NOMO-1 treated with DMSO at 0.1 percent for 48 hours (cell line): ENCODE data around the gene STAM.

Source experiments
- DNase-seq: peaks from one replicate; lab custom pipeline; 2025; ENCODE audit not compliant: unreplicated experiment; lab: John Stamatoyannopoulos, UW

STAM gene

DNA sequence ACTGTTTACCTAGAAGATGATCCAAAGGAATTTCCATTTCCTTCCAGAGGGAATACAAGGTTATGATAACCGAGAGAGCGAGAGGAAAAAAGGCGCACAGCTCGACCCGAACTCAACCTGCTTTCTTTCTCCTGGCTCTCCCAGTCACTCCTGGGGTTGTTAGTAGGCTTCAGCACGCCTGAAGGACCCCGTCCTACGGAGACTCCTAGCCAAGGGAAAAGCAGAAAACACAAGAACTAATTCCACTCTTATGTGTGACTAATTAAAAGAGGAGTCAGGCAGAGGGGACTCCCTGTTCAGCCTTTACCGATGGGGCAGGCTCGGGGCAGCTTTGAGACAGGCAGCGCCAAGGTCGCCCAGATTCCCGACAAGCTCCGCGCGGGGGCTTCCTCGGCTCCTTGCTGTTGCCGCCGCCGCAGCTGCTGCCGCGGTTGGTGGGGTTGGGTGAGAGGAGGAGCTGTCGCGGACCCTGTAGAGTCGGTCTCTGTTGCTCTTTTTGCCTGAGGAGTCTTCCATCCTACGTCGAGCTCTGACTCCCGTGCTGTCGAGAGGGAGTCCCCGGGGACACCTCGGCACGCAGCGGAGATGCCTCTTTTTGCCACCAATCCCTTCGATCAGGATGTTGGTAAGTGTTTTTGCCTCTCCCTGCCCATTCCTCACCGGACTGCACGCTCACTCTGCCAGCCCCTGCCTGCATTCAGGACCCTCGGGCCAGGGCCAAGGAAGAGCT lies at the start of gene STAM:
Gene STAM, plus strand, starts transcription at position 397 of the 730 bp plus-strand sequence. Its CDS starts 189 bp downstream, at position 586.
- DNase-seq = peak; percentile 92

GRCh38 chr10:17597386-17597785 lies 46.6 kb upstream of the STAM start:
- DNase-seq = no peak

- peak; percentile 64 for DNase-seq
Observed at GRCh38 chr10:17599089-17599488, 44.9 kb upstream of the STAM start.

- no peak for DNase-seq
Observed at GRCh38 chr10:17605936-17606335, 38.0 kb upstream of the STAM start.

DNA sequence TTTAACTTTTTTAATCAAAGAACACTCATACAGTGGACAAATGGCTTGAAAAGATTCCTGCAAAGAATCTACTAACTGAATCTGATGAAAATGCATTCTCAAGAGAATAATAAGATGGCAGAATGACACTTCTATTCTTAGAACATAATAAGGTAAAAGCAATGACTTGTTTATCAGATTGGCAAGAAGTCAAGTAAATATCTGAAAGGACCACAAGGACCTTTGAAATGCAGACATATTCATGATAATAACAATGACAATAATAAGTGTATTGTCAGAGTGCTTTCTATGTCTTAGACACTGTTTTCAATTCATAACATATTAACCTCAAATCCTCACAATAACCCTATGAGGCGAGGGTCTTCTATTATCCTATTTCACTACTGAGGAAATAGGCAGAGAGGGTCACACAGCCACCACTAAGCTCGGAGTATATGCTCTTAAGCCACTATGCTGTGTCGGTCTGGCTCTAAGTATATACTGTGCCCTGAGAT lies 37.4 kb upstream of the STAM start:
- no peak for DNase-seq

GRCh38 chr10:17607060-17607459 lies 36.9 kb upstream of the STAM start:
- no peak for DNase-seq

GRCh38 chr10:17607603-17608332 lies 36.2 kb upstream of the STAM start:
- peak; percentile 58 for DNase-seq

DNA sequence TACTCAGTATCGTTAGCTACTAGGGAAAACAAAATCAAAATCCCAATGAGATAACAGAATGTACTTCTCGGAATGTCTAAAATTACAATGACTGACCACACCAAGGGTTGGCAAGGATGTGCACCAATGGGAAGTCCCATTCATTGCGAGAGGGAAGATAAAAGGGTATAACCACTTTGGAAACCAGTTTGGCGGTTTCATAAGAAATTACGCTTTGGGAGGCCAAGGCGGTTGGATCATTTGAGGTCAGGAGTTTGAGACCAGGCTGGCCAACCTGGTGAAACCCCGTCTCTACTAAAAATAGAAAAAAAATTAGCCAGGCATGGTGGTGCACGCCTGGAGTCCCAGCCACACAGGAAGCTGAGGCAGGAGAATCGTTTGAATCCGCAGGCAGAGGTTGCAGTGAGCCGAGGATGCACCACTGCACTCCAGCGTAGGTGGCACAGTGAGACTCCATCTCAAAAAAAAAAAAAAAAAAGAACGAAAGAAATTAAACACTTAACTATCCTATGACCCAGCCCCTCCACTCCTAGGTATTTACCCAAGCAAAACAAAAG lies 34.4 kb upstream of the STAM start:
- DNase-seq = peak; percentile 19

DNA sequence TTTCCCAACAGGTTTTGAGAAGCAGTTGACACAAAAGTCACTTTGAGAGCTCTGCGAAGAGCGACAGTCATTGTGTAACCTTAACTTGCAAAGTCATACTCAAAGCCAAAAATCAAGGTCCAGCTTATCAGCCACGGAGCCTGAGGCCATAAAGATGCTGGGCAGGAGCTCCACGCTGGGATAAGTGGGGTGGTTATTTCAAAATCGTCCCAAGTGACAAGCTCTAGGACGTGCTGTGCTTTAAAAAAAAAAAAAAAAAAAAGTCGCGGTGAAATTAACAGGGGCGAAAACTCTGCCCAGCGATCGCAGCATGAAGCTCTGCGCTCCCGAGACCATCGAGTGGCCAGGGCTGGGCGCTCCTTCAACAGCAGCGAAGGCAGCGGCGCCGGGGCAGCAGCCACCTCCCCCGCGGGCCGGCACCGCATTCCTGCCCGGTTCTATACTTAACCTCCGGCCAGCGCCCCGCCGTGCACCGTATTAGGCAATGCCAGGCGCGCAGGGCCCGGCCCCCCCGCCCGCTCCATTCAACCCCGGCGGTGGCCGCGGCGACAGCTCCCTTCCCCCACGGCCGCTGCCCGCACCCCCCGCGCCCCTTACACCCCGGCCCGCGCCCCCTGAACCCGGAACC lies 27.4 kb upstream of the STAM start:
- peak; percentile 67 for DNase-seq

DNA sequence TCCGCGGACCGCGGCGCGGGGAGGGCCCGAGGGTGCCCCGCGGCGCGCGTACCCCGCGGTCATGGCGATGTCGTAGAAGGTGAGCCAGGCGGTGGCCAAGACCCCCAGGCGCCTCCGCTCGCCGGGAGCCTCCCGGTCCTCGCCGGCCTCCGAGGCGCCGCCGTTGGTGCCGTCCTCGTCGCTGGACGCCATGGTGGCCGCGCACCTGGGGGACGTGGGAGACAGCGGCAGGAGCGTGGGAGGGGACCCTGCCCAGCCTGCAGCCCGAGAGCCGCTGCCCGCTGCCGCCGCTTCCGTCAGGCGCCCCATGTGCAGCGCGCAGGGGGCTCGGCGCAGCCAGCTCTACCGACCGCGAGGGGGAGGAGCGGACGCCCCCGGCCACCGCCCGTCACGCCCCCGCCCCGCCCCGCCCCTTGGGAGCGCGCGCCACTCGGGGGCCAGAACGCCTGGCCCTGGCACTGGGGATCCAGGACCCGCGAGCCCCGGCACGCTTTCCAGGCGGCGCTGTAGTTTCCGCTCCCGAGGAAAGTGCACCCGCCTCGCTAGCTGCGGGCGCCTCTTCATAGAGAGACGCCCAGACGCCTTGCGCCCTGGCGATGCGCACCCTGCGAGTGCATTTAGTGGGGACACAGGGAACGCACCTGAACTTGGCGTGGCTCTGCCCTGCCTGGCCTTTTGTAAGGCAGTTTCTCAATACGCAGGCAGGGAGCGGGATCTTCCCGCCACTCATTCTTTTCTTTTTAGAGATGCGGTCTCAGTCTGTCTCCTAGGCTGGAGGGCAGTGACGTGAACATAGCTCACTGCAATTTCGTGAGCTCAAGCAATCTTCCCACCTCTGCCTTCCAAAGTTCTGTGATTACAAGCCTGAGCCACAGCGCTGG lies 26.7 kb upstream of the STAM start, which contains the start of gene HACD1:
Gene HACD1, minus strand, starts transcription at position 344 of the 881 bp plus-strand sequence. Its CDS starts 35 bp downstream, at position 309.
- DNase-seq = peak; percentile 64

- DNase-seq = no peak
Observed at GRCh38 chr10:17622061-17622460, 21.9 kb upstream of the STAM start.

GRCh38 chr10:17624996-17625395 lies 19.0 kb upstream of the STAM start:
- no peak for DNase-seq

GRCh38 chr10:17626656-17627055 lies 17.3 kb upstream of the STAM start:
- no peak for DNase-seq

- DNase-seq = peak; percentile 6
Observed at GRCh38 chr10:17632590-17632989, 11.4 kb upstream of the STAM start.

- no peak for DNase-seq
Observed at GRCh38 chr10:17633353-17633752, 10.6 kb upstream of the STAM start.

GRCh38 chr10:17637869-17638268 lies 6.1 kb upstream of the STAM start:
- DNase-seq = no peak

DNA sequence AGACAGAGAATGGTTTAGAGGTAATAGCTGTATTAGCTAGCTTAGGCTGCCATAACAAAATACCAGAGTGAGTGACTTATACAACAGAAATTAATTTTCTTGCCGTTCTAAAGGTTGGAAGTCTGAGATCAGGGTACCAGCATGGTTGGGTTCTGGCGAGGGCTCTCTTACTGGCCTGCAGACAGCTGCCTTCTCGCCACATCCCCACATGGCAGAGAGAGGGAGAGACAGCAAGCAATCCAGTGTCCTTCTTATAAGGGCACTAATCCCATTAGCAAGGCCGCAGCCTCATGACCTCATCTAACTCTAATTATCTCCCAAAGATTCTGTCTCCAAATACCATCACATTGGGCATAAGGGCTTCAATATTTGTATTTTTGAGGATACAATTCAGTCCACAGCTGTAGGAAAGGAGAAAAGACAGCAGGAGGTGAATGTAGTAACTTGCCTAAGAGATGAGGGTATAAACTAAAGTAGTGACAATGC lies 3.6 kb upstream of the STAM start:
- DNase-seq = no peak

DNA sequence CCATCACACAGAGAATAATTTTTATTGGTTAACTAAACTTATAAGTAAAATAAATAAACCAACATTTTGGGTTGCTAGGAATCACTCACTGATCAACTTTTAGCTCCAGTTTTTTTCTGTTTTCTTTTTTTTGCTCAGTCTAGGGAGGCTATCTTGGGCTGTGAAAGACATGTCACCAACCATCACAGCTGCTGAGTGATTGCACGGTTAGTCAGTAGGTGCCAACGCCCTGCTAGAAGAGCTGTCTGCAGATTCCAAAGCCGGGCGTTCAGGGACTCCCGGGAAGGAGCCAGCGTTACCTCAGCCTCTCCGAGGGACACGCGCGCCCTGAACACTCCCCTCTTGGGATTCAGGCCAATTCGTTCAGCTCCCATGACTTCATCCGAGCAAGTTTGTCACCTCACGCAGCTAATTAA lies 604 bp upstream of the STAM start:
- DNase-seq = no peak

GRCh38 chr10:17644485-17644943 lies 563 bp downstream of the STAM start:
- DNase-seq = no peak
